Activated CD4-positive, alpha-beta memory T cell treated with anti-CD3 and anti-CD28 coated beads, Interleukin-2, amount 10 ng/mL, durations not matched to agents 7 days and 5 days (primary cell): ENCODE results near the gene POLR2C. TPM values are rescaled to one million over a fixed set of nuclear protein-coding genes. Genes with fewer than 3 reads are reported as not detected.

Experiments used
- CTCF ChIA-PET: fragments of 350-600 bp; sonication (Branson Sonifier 250); formaldehyde crosslinking; loops from one replicate; lab custom pipeline; 2021; ENCODE audit warnings: antibody characterized with exemption, inconsistent platforms; lab: Charles Lee
- POLR2A ChIA-PET: fragments of 350-600 bp; sonication (Branson Sonifier 250); formaldehyde crosslinking; loops from one replicate; lab custom pipeline; 2021; ENCODE audit warnings: antibody characterized with exemption; lab: Charles Lee
- DNase-seq: peaks from one replicate; pipeline ENCODE4 v3.0.0-alpha.2; 2020
- H3K27ac Mint-ChIP-seq: one replicate; pipeline ENCODE4 v1.8.0; 2021; ENCODE audit warnings: mild to moderate bottlenecking, mixed read lengths
- H3K27me3 Mint-ChIP-seq: one replicate; pipeline ENCODE4 v1.8.0; 2021; ENCODE audit warnings: mixed read lengths
- H3K36me3 Mint-ChIP-seq: one replicate; pipeline ENCODE4 v1.8.0; 2021; ENCODE audit warnings: low read depth, mixed read lengths
- H3K4me1 Mint-ChIP-seq: one replicate; pipeline ENCODE4 v1.8.0; 2021; ENCODE audit warnings: mixed read lengths
- H3K4me3 Mint-ChIP-seq: one replicate; pipeline ENCODE4 v1.8.0; 2021; ENCODE audit warnings: mild to moderate bottlenecking, mixed read lengths
- H3K9me3 Mint-ChIP-seq: one replicate; pipeline ENCODE4 v1.8.0; 2021; ENCODE audit warnings: mixed read lengths
- total RNA-seq, 2 experiments: library from RNA; stranded (reverse); gene quantifications; one replicate each; pipeline ENCODE4 v1.2.3, GENCODE V29; 2021

The POLR2C gene
- 10 to 100 TPM; 47.8 to 48.8 TPM for total RNA-seq

- Mint-ChIP-seq H3K27me3 (no peaks in the 10 kb centered on the region), H3K9me3 (no peaks in the 10 kb centered on the region), H3K4me1 (peaks cover 36% of the 10 kb centered on the region), H3K36me3 (peaks cover 35% of the 10 kb centered on the region), H3K4me3 (peak within 1 kb of the TSS; percentile 99), H3K27ac (peak within 1 kb of the TSS; percentile 96)
- peak; percentile 93 for DNase-seq
- ChIA-PET POLR2A (interaction anchor here (0.6 to 5.0 kb wide), 21 partner anchors 11 to 529 kb away, joined by 3 to 65 read pairs (median 6); partner anchors contain the start of genes CCDC102A, CIAPIN1, COQ9 and DOK4), CTCF (interaction anchor here (0.6 to 2.3 kb wide), 34 partner anchors 10 to 611 kb away, joined by 3 to 45 read pairs (median 4); partner anchors contain the start of genes CCDC102A, CCL17, CIAPIN1 and COQ9)
Measured at GRCh38 chr16:57462209-57462977, at the start of gene POLR2C. Gene POLR2C, plus strand, starts transcription at chr16:57462679. Its CDS starts 46 bp downstream, at chr16:57462725.

DNA sequence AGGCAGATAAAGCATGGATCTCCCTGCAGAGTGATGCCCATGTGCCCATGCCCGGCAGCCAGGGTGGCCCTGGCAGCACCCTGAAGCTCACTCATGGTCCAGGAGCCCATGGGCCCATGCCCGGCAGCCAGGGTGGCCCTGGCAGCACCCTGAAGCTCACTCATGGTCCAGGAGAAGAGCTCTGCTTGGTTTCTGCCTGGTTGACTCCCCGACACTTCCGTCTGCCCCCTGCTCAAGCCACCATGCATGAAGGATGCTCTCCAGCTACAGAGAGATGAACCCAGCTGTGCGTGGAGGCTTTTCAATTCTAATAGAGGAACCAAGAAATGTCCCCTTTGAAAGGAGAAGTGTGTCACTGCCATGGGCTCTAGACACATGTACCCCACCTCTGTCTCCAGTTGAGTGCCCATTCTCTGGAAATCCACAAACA is 49.2 kb upstream of the POLR2C start:
- no peak for DNase-seq
- Mint-ChIP-seq H3K36me3 (no peaks in the 10 kb centered on the region), H3K27ac (no peak overlapping the region), H3K4me1 (peaks cover 11% of the 10 kb centered on the region), H3K9me3 (no peaks in the 10 kb centered on the region), H3K4me3 (no peak overlapping the region), H3K27me3 (peaks cover 5% of the 10 kb centered on the region)
- ChIA-PET POLR2A (interaction anchor here (1.4 kb wide), 1 partner anchor 113 kb away, joined by 3 read pairs; no protein-coding TSS in a partner anchor), CTCF (no interaction called here)

- H3K9me3 Mint-ChIP-seq, result no peaks in the 10 kb centered on the region
- no peak for DNase-seq
- ChIA-PET CTCF (no interaction called here), POLR2A (interaction anchor here (1.4 kb wide), 1 partner anchor 113 kb away, joined by 3 read pairs; no protein-coding TSS in a partner anchor)
- H3K4me1 Mint-ChIP-seq, result peaks cover 14% of the 10 kb centered on the region
- H3K27me3 Mint-ChIP-seq, result peaks cover 6% of the 10 kb centered on the region
- H3K27ac Mint-ChIP-seq, result no peak overlapping the region
- no peak overlapping the region for H3K4me3 Mint-ChIP-seq
- H3K36me3 Mint-ChIP-seq, result no peaks in the 10 kb centered on the region
Measured at GRCh38 chr16:57413733-57414132, 48.7 kb upstream of the POLR2C start.

GRCh38 chr16:57416084-57416483 is 46.4 kb upstream of the POLR2C start:
- Mint-ChIP-seq H3K27ac (no peak overlapping the region), H3K9me3 (no peaks in the 10 kb centered on the region), H3K36me3 (no peaks in the 10 kb centered on the region), H3K27me3 (peaks cover 6% of the 10 kb centered on the region), H3K4me3 (no peak overlapping the region), H3K4me1 (peaks cover 20% of the 10 kb centered on the region)
- CTCF ChIA-PET, result interaction anchor here (1.1 to 7.1 kb wide), 11 partner anchors 9 to 323 kb away, joined by 3 to 160 read pairs (median 6); partner anchors contain the start of genes ARL2BP, CPNE2, POLR2C and PSME3IP1
- POLR2A ChIA-PET, result interaction anchor here (1.0 to 2.6 kb wide), 5 partner anchors 30 to 230 kb away, joined by 3 to 9 read pairs (median 3); partner anchors contain the start of genes CIAPIN1, COQ9, PSME3IP1 and RSPRY1
- no peak for DNase-seq

GRCh38 chr16:57419506-57419905 is 43.0 kb upstream of the POLR2C start:
- CTCF ChIA-PET, result interaction anchor here (0.7 to 7.1 kb wide), 14 partner anchors 15 to 232 kb away, joined by 3 to 160 read pairs (median 4); partner anchors contain the start of genes CCL17, CIAPIN1 and COQ9
- DNase-seq, result no peak
- H3K27me3 Mint-ChIP-seq, result peaks cover 5% of the 10 kb centered on the region
- no peak overlapping the region for H3K27ac Mint-ChIP-seq
- H3K4me3 Mint-ChIP-seq, result no peak overlapping the region
- H3K9me3 Mint-ChIP-seq, result no peaks in the 10 kb centered on the region
- POLR2A ChIA-PET, result interaction anchor here (0.9 to 1.9 kb wide), 2 partner anchors 27 to 139 kb away, joined by 3 to 4 read pairs; partner anchors contain the start of genes CIAPIN1 and COQ9
- H3K4me1 Mint-ChIP-seq, result peaks cover 20% of the 10 kb centered on the region
- no peaks in the 10 kb centered on the region for H3K36me3 Mint-ChIP-seq

GRCh38 chr16:57422026-57422944 is 40.2 kb upstream of the POLR2C start:
- POLR2A ChIA-PET, result interaction anchor here (0.6 to 1.2 kb wide), 3 partner anchors 24 to 448 kb away, joined by 3 to 4 read pairs (median 3); partner anchors contain the start of genes CIAPIN1 and COQ9
- no peaks in the 10 kb centered on the region for H3K9me3 Mint-ChIP-seq
- peaks cover 4% of the 10 kb centered on the region for H3K36me3 Mint-ChIP-seq
- H3K27me3 Mint-ChIP-seq, result peaks cover 5% of the 10 kb centered on the region
- H3K4me1 Mint-ChIP-seq, result peaks cover 14% of the 10 kb centered on the region
- CTCF ChIA-PET, result interaction anchor here (1.2 to 7.1 kb wide), 3 partner anchors 40 to 154 kb away, joined by 3 to 160 read pairs (median 4); partner anchors contain the start of gene POLR2C
- no peak overlapping the region for H3K4me3 Mint-ChIP-seq
- no peak for DNase-seq
- H3K27ac Mint-ChIP-seq, result no peak overlapping the region

DNA sequence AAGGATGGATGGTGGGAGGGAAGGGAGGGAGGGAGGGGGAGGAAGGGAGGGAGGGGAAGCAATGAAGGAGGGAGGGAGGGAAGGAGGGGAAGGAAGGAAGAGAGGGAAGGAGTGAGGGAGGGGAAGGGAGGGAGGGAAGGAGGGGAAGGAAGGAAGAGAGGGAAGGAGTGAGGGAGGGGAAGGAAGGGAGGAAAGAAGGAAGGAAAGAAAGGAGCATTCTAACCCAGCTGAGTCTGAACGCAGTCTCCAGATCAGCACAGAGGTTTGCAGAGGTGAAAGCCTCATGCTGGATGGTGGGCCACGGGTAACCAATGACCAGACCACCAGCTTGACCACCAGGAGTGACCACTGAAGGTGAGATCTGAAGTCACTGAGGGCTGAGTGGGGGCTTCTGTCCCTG is 39.3 kb upstream of the POLR2C start:
- Mint-ChIP-seq H3K27ac (no peak overlapping the region), H3K36me3 (peaks cover 11% of the 10 kb centered on the region), H3K4me3 (no peak overlapping the region), H3K9me3 (no peaks in the 10 kb centered on the region), H3K4me1 (peaks cover 9% of the 10 kb centered on the region), H3K27me3 (peaks cover 1% of the 10 kb centered on the region)
- ChIA-PET POLR2A (interaction anchor here (1.2 kb wide), 1 partner anchor 124 kb away, joined by 3 read pairs; no protein-coding TSS in a partner anchor), CTCF (no interaction called here)
- DNase-seq, result no peak

DNA sequence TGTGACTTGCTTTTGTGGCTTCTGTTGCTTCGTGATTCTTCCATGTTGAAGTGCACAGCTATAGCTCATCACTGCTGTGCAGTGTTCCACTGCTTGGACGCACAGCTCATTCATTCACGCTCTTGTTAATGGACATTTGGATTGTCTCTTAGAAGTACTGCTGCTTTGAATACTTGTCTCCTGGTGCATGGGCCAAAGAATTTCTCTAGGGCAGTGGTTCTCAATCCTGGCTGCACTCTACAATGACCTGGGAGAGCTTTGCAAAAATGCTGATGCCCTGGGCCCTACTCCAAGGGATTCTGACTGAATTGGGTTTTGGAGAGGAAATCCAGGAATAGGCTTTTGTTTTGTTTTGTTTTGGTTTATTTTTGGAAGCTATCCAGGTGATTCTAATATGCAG is 37.9 kb upstream of the POLR2C start:
- Mint-ChIP-seq H3K9me3 (no peaks in the 10 kb centered on the region), H3K27me3 (no peaks in the 10 kb centered on the region), H3K4me3 (no peak overlapping the region), H3K36me3 (peaks cover 21% of the 10 kb centered on the region), H3K27ac (no peak overlapping the region), H3K4me1 (no peaks in the 10 kb centered on the region)
- DNase-seq, result no peak
- ChIA-PET POLR2A (no interaction called here), CTCF (interaction anchor here (0.6 to 1.4 kb wide), 4 partner anchors 8 to 224 kb away, joined by 3 to 6 read pairs (median 4); no protein-coding TSS in a partner anchor)

GRCh38 chr16:57426356-57426755 is 36.1 kb upstream of the POLR2C start:
- no peak overlapping the region for H3K27ac Mint-ChIP-seq
- H3K36me3 Mint-ChIP-seq, result peaks cover 38% of the 10 kb centered on the region
- ChIA-PET POLR2A (no interaction called here), CTCF (interaction anchor here (0.7 to 1.3 kb wide), 2 partner anchors 9 to 93 kb away, joined by 3 to 5 read pairs; no protein-coding TSS in a partner anchor)
- no peak overlapping the region for H3K4me3 Mint-ChIP-seq
- H3K4me1 Mint-ChIP-seq, result no peaks in the 10 kb centered on the region
- H3K27me3 Mint-ChIP-seq, result no peaks in the 10 kb centered on the region
- no peaks in the 10 kb centered on the region for H3K9me3 Mint-ChIP-seq
- DNase-seq, result no peak

- Mint-ChIP-seq H3K4me1 (no peaks in the 10 kb centered on the region), H3K9me3 (no peaks in the 10 kb centered on the region), H3K4me3 (no peak overlapping the region), H3K27me3 (no peaks in the 10 kb centered on the region), H3K36me3 (peaks cover 39% of the 10 kb centered on the region), H3K27ac (no peak overlapping the region)
- ChIA-PET CTCF (interaction anchor here (1.3 kb wide), 1 partner anchor 10 kb away, joined by 5 read pairs; no protein-coding TSS in a partner anchor), POLR2A (interaction anchor here (1.0 kb wide), 1 partner anchor 20 kb away, joined by 5 read pairs; the partner anchor contains the start of genes CIAPIN1 and COQ9)
- DNase-seq, result no peak
Measured at GRCh38 chr16:57427307-57427706, 35.2 kb upstream of the POLR2C start.

DNA sequence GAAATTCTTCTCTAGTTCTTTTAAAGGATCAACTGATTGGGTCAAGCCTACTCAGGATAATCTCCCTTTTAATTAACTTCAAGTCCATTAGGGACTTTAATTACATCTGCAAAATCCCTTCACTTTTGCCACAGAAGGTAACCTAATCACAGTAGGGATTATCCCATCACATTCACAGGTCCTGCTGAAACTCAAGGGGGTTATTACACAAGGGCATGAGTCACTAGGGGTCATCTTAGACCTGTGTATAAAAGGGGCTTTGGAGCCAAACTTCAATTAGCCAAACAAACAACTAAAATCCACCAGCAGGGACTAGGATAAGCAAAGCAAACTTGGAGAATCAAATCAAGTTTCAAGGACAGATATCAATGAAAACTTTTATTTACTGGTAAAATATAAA is 34.7 kb upstream of the POLR2C start:
- Mint-ChIP-seq H3K27ac (no peak overlapping the region), H3K36me3 (peaks cover 45% of the 10 kb centered on the region), H3K9me3 (no peaks in the 10 kb centered on the region), H3K4me1 (no peaks in the 10 kb centered on the region), H3K4me3 (no peak overlapping the region), H3K27me3 (no peaks in the 10 kb centered on the region)
- DNase-seq, result no peak
- CTCF ChIA-PET, result no interaction called here
- POLR2A ChIA-PET, result no interaction called here

DNA sequence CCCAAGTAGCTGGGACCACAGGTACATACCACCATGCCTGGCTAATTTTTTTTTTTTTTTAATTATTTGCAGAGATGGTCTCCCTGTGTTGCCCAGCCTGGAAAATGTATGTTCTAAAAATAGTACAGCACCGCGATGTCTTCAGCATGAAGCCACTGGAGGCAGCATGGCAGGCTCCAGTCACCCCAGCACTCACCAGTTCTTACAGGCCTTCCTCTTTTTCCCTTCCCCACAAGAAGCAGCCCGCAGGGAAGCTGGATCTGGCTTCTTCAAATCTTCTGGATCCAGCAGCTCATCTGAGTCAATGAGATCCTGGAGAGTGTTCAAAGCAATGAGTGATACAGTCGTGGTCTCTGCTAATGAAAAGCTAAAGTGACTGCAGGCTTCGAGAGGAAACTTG is 31.5 kb upstream of the POLR2C start:
- ChIA-PET POLR2A (no interaction called here), CTCF (interaction anchor here (3.1 kb wide), 1 partner anchor 13 kb away, joined by 13 read pairs; no protein-coding TSS in a partner anchor)
- H3K4me1 Mint-ChIP-seq, result no peaks in the 10 kb centered on the region
- H3K4me3 Mint-ChIP-seq, result no peak overlapping the region
- no peaks in the 10 kb centered on the region for H3K27me3 Mint-ChIP-seq
- H3K36me3 Mint-ChIP-seq, result peaks cover 69% of the 10 kb centered on the region
- no peaks in the 10 kb centered on the region for H3K9me3 Mint-ChIP-seq
- no peak for DNase-seq
- H3K27ac Mint-ChIP-seq, result no peak overlapping the region
